Tibial nerve (tissue), 4 donors: Measurements from ENCODE around the gene LINC00237. TPM values are rescaled to one million over a fixed set of nuclear protein-coding genes. Genes with fewer than 3 reads are reported as not detected.

Source experiments
- DNase-seq, 2 donors: peaks; one replicate each; pipeline ENCODE4 v3.0.0-alpha.2; 2019; ENCODE audit warnings: low spot score in 2 of 2
- H3K27ac ChIP-seq, 4 donors: fragments of 200-600 bp; sonication (generic) in 3 of 4; one replicate each; pipeline ENCODE4 v1.5.1; 2017 to 2019; ENCODE audit warnings: mild to moderate bottlenecking in 1 of 4
- H3K27me3 ChIP-seq, 2 donors: fragments of 200-600 bp; sonication (generic) in 1 of 2; one replicate each; pipeline versions ENCODE4 v1.5.1 to v1.6.0; 2017 to 2019
- H3K36me3 ChIP-seq, 3 donors: fragments of 200-600 bp; sonication (generic); one replicate each; pipeline ENCODE4 v1.5.1; 2018 to 2019
- H3K4me1 ChIP-seq, 4 donors: fragments of 200-600 bp; sonication (generic) in 3 of 4; one replicate each; pipeline ENCODE4 v1.5.1; 2017 to 2019
- H3K4me3 ChIP-seq, 4 donors: fragments of 200-600 bp; sonication (generic) in 3 of 4; one replicate each; pipeline ENCODE4 v1.5.1; 2017 to 2019; ENCODE audit warnings: mild to moderate bottlenecking in 1 of 4, moderate library complexity in 1 of 4
- H3K9me3 ChIP-seq, 4 donors: fragments of 200-600 bp; sonication (generic) in 3 of 4; one replicate each; pipeline ENCODE4 v1.5.1; 2017 to 2019
- CTCF ChIP-seq, 5 experiments: fragments of 200-600 bp in 3 of 5; fragments of 450-650 bp in 2 of 5; sonication (generic) in 3 of 5; IDR thresholded peaks; one replicate each; pipeline ENCODE4 v1.5.1; 2016 to 2019; ENCODE audit warnings: antibody characterized with exemption in 5 of 5, mild to moderate bottlenecking in 3 of 5, moderate library complexity in 2 of 5
- EP300 ChIP-seq, 2 donors: sonication (generic); formaldehyde crosslinking; IDR thresholded peaks; one replicate each; pipeline ENCODE4 v1.6.1; 2017; ENCODE audit warnings: antibody characterized with exemption in 2 of 2, mild to moderate bottlenecking in 1 of 2
- POLR2A ChIP-seq, 2 donors: fragments of 450-650 bp; IDR thresholded peaks; one replicate each; pipeline ENCODE4 v1.6.1; 2017; ENCODE audit warnings: antibody characterized with exemption in 2 of 2, mild to moderate bottlenecking in 2 of 2, moderate library complexity in 2 of 2
- WGBS, 2 donors: methylation state at CpG; one replicate each; pipeline ENCODE4 v1.1.5; 2018; 5-methylcytosine and 5-hydroxymethylcytosine counted together
- total RNA-seq, 4 donors: library from RNA; depleted of rRNA; stranded (reverse); fragments of >200 nt; gene quantifications; one replicate each; pipeline ENCODE4 v1.1.0, GENCODE V29; 2016

The LINC00237 gene
- total RNA-seq, 4 donors from 2014 or later, result not detected

- no peaks in the 10 kb centered on the region for H3K27me3 ChIP-seq
- H3K27ac ChIP-seq, result peak within 1 kb of the TSS; percentile 71 to 92 (median 86)
- TF ChIP-seq CTCF (IDR thresholded peaks at IDR 0.05) (peak; percentile 35 to 80 (median 47)), POLR2A (IDR thresholded peaks at IDR 0.05) (peak; percentile 21 to 79), EP300 (IDR thresholded peaks at IDR 0.05) (peak in 1 of 2 donors; percentile 90)
- DNase-seq, result peak; percentile 90 to 92
- H3K36me3 ChIP-seq, result peaks cover 0 to 4% (median 0%) of the 10 kb centered on the region in 3 donors
- peaks cover 0 to 18% (median 3%) of the 10 kb centered on the region in 4 donors for H3K4me1 ChIP-seq
- no peaks in the 10 kb centered on the region for H3K9me3 ChIP-seq
- peak within 1 kb of the TSS; percentile 71 to 96 (median 76) for H3K4me3 ChIP-seq
- WGBS, 2 donors, result 0 to 1% methylated on average over 34 to 39 of the region's 66 CpGs
These were observed 19.9 kb upstream of the LINC00237 start, which contains the start of gene KIZ for GRCh38 chr20:21125849-21126580. Gene KIZ (plus strand): TSS chr20:21126082. CDS start chr20:21126116, 34 bp downstream.

DNA sequence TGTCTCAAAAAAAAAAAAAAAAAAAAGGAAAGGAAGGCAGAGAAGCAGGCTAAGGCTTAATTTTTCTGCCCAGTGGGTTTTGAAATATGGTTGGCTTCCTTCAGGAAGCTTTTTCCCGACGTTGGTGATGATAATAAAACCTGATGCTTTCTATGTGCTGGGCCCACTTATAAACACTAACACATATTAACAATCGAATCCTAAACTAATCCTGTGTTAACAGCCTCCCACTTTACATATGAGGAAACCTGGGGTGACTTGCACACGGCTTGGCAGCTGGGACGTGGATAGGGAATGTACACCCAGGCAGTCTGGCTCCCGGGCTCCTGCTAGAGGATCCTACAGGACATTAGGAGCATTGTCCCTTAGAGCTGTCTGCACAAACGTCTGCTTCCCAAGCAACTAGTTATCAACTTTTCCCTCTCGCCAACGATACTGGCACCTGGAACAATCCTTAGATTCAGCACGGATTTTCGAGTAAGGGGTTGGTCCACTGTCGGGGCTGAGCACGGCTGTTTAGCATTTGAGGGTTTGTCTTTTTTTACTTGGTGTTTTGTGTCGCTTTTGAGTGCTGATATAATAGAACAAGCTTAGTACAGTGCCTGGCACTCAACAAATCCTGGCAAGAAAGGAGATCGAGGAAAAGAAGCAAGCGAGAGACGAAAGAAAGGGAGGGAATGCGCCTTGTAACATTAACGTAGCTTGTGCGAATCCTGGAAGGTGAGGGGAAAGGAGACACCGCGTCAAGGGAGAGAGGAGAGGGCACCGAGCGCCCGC lies 19.1 kb upstream of the LINC00237 start:
- peaks cover 0 to 18% (median 3%) of the 10 kb centered on the region in 4 donors for H3K4me1 ChIP-seq
- TF ChIP-seq EP300 (IDR thresholded peaks at IDR 0.05), result no peak
- no peak for TF ChIP-seq CTCF (IDR thresholded peaks at IDR 0.05)
- no peak for TF ChIP-seq POLR2A (IDR thresholded peaks at IDR 0.05)
- 4 to 5% methylated on average over 25 of the region's 25 CpGs for WGBS, 2 donors
- DNase-seq, result no peak
- H3K27me3 ChIP-seq, result no peaks in the 10 kb centered on the region
- no peaks in the 10 kb centered on the region for H3K36me3 ChIP-seq
- H3K4me3 ChIP-seq, result peak overlapping the region; percentile 39 to 96 (median 76)
- H3K27ac ChIP-seq, result peak overlapping the region in 3 of 4 donors; percentile 60 to 92 (median 76)
- no peaks in the 10 kb centered on the region for H3K9me3 ChIP-seq

DNA sequence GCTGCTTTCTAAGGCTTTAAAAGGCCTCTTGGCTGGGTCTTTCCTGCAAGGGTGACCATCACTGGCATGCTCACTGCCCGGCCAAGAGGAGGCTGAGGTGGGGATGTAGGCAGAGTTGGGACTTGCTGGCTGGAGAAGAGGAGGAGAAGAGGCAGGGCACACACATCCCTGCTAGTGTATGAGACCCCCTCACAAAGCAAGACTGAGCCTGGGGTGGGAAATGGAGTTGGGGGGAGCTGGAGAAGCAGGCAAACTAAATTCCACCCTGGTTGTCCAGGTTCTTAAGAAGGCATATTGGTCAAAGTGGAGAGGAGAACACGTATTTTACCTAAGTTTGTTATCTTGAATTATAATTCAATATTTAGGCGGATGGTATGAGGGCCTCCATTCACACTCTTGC lies 18.0 kb upstream of the LINC00237 start:
- no peaks in the 10 kb centered on the region for H3K36me3 ChIP-seq
- no peak overlapping the region for H3K27ac ChIP-seq
- 91 to 92% methylated on average over 3 of the region's 3 CpGs for WGBS, 2 donors
- H3K4me3 ChIP-seq, result no peak overlapping the region
- H3K4me1 ChIP-seq, result peaks cover 0 to 18% (median 3%) of the 10 kb centered on the region in 4 donors
- DNase-seq, result no peak
- H3K27me3 ChIP-seq, result peaks cover 0 to 1% of the 10 kb centered on the region in 2 donors
- no peak for TF ChIP-seq POLR2A (IDR thresholded peaks at IDR 0.05)
- no peak for TF ChIP-seq CTCF (IDR thresholded peaks at IDR 0.05)
- TF ChIP-seq EP300 (IDR thresholded peaks at IDR 0.05), result no peak
- no peaks in the 10 kb centered on the region for H3K9me3 ChIP-seq

DNA sequence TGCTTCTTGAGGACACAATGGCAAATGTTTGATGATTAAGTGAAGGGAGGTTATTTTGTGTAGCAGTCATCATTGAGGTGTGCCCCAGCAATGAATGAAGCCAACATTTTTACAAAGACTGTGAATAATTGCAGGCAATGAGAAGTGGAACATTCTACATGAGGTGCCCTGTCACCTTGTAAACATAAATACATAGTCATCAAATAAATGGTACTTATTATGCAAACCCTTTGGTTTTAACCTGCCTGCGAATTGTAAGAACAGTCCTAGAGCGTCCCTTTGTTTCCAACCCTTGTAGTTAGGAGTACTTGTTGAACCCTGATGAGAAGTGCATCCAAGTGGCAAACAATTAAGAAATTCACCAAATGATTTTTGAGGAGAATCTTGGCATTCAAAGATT lies 12.6 kb upstream of the LINC00237 start:
- peaks cover 0 to 19% of the 10 kb centered on the region in 2 donors for H3K27me3 ChIP-seq
- 80 to 97% methylated on average over 2 of the region's 2 CpGs for WGBS, 2 donors
- H3K4me3 ChIP-seq, result no peak overlapping the region
- no peak for TF ChIP-seq EP300 (IDR thresholded peaks at IDR 0.05)
- no peaks in the 10 kb centered on the region for H3K9me3 ChIP-seq
- no peak for DNase-seq
- no peaks in the 10 kb centered on the region for H3K36me3 ChIP-seq
- H3K4me1 ChIP-seq, result no peaks in the 10 kb centered on the region
- H3K27ac ChIP-seq, result no peak overlapping the region

DNA sequence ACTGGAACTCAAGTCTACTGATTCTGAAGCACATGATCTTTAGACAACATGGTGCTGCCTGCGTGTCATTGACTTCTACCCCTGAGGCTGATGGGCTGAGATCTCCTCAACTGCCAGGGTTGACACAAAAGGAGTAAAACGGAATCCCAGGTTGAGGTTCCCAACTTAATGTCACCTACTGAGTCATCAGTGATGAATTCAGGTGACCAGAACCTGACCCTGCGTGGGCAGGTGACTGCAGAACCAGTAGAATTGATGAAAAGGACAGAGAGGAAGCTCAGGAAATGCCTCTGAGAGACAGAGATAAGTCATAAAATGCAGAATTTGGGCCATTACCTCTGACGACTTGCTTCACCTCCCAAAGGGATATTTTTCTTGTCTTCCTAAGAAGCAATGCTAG lies 12.0 kb upstream of the LINC00237 start:
- no peaks in the 10 kb centered on the region for H3K4me1 ChIP-seq
- H3K27ac ChIP-seq, result no peak overlapping the region
- peaks cover 0 to 19% of the 10 kb centered on the region in 2 donors for H3K27me3 ChIP-seq
- DNase-seq, result no peak
- H3K4me3 ChIP-seq, result no peak overlapping the region
- H3K9me3 ChIP-seq, result no peaks in the 10 kb centered on the region
- no peaks in the 10 kb centered on the region for H3K36me3 ChIP-seq
- TF ChIP-seq EP300 (IDR thresholded peaks at IDR 0.05) (no peak), CTCF (IDR thresholded peaks at IDR 0.05) (no peak), POLR2A (IDR thresholded peaks at IDR 0.05) (no peak)
- 57 to 59% methylated on average over 4 of the region's 4 CpGs for WGBS, 2 donors
